ENCODE measurements around the gene GRIK3. TPM values are rescaled to one million over a fixed set of nuclear protein-coding genes. Genes with fewer than 3 reads are reported as not detected.
A peak's percentile ranks its signal among the peaks of the same experiment; 100 is the strongest.

GRIK3 gene
- total and polyA plus RNA-seq, 2 of the 8 experiments (the other 6 are each of a cell fraction or from before 2014, with no cell fraction given) = 2.1 to 3.4 TPM

- no peak overlapping the region for H3K14ac ChIP-seq (ENCODE audit: insufficient read length)
- TF ChIP-seq SAP30 (IDR thresholded peaks at IDR 0.05; ENCODE audit: insufficient read depth, insufficient replicate concordance, low read length) = no peak
- no peak for TF ChIP-seq KDM4A (IDR thresholded peaks at IDR 0.05; ENCODE audit: low read depth, low read length, severe bottlenecking)
- TF ChIP-seq HDAC6 (IDR thresholded peaks at IDR 0.05; ENCODE audit: low read depth, low read length) = no peak
- TF ChIP-seq NANOG (IDR thresholded peaks at IDR 0.05; ENCODE audit: insufficient read depth, low read depth, low read length, poor library complexity, severe bottlenecking) = no peak
- TF ChIP-seq SP4 (IDR thresholded peaks at IDR 0.05; ENCODE audit: low read length) = no peak
- no peak for TF ChIP-seq TEAD4 (IDR thresholded peaks at IDR 0.05; ENCODE audit: low read depth, low read length)
- no peak for TF ChIP-seq CREB1 (IDR thresholded peaks at IDR 0.05)
- no peak for TF ChIP-seq RBBP5 (IDR thresholded peaks at IDR 0.05; ENCODE audit: borderline replicate concordance, low read depth, low read length)
- no peak for TF ChIP-seq TAF7 (optimal IDR thresholded peaks at IDR 0.05; ENCODE audit: borderline replicate concordance, low read depth, low read length)
- no peak for TF ChIP-seq RXRA (IDR thresholded peaks at IDR 0.05; ENCODE audit: insufficient read depth, low read depth, low read length)
- no peak for TF ChIP-seq ATF2 (IDR thresholded peaks at IDR 0.05; ENCODE audit: low read length)
- no peak for TF ChIP-seq CTBP2 (IDR thresholded peaks at IDR 0.05; ENCODE audit: borderline replicate concordance, insufficient read depth, insufficient read length, low read length)
- H3K4ac ChIP-seq (replicated peaks; ENCODE audit: insufficient read length, low read depth, low read length) = no peak overlapping the region
- no peaks in the 10 kb centered on the region for H3K79me1 ChIP-seq (ENCODE audit: low read depth, low read length)
- no peak overlapping the region for H4K8ac ChIP-seq (ENCODE audit: extremely low read depth, insufficient read depth, low read length)
- H3K9ac ChIP-seq (replicated peaks in 1 of 4; ENCODE audit: extremely low read depth in 1 of 4, low read depth in 3 of 4, low read length in 3 of 4) = no peak overlapping the region
- 87% methylated on average over 7 of the region's 7 CpGs; no CpG with 5 or more reads in 1 of the 2 experiments for WGBS, 2 experiments (ENCODE audit: extremely low coverage in 1 of 2, insufficient coverage in 1 of 2, insufficient read length in 1 of 2, insufficient replicate concordance in 2 of 2, low coverage in 1 of 2, low lambda C conversion rate in 2 of 2, missing lambda C conversion rate in 1 of 2)
- H2AFZ ChIP-seq (ENCODE audit: low read length) = no peak overlapping the region
- H3K79me2 ChIP-seq (ENCODE audit: control insufficient read depth in 1 of 2, insufficient read depth in 2 of 2, low read length in 2 of 2) = no peaks in the 10 kb centered on the region
- no peak overlapping the region for H3K27ac ChIP-seq (ENCODE audit: low read depth, low read length)
- no peaks in the 10 kb centered on the region for H3K9me3 ChIP-seq (ENCODE audit: insufficient read depth in 2 of 2, low read depth in 1 of 2, low read length in 1 of 2)
- H3K18ac ChIP-seq (ENCODE audit: extremely low read depth, low read length) = no peak overlapping the region
- no peaks in the 10 kb centered on the region for H4K20me1 ChIP-seq (replicated peaks in 1 of 2; ENCODE audit: control insufficient read depth in 1 of 2, insufficient read depth in 2 of 2, low read length in 2 of 2)
- H3K4me2 ChIP-seq (ENCODE audit: insufficient read depth in 1 of 2, low read depth in 2 of 2, low read length in 2 of 2) = no peak overlapping the region
- H3K4me3 ChIP-seq (ENCODE audit: extremely low read depth in 1 of 4, insufficient read depth in 2 of 4, low read depth in 3 of 4, low read length in 4 of 4) = no peak overlapping the region
- no peak overlapping the region for H4K5ac ChIP-seq (ENCODE audit: insufficient read length, low read depth, low read length)
- no peak overlapping the region for H2BK5ac ChIP-seq (ENCODE audit: low read depth, low read length)
- ChIA-PET CTCF (ENCODE audit: partially characterized antibody) (no interaction called here), POLR2A (ENCODE audit: partially characterized antibody) (no interaction called here)
- no peak overlapping the region for H2AK5ac ChIP-seq (ENCODE audit: low read depth, low read length)
- 0 out of 2 replicates have a peak, but pooled peaks cover 3% of the 10 kb centered on the region for H3K23me2 ChIP-seq (ENCODE audit: low read depth, low read length)
- no peak overlapping the region for H3K56ac ChIP-seq (replicated peaks; ENCODE audit: insufficient read length, low read depth, low read length)
- no peak overlapping the region for H2BK12ac ChIP-seq (ENCODE audit: low read depth, low read length)
- DNase-seq (ENCODE audit: low read depth in 1 of 2, low spot score in 2 of 2) (no peak), FAIRE-seq (no peak)
- H4K91ac ChIP-seq (replicated peaks; ENCODE audit: insufficient read length, low read length) = no peak overlapping the region
- no peaks in the 10 kb centered on the region for H3K36me3 ChIP-seq (ENCODE audit: control insufficient read depth in 2 of 4, insufficient read depth in 4 of 4, low read length in 3 of 4)
- no peak overlapping the region for H2BK20ac ChIP-seq (ENCODE audit: low read length)
- H3K23ac ChIP-seq (ENCODE audit: insufficient read length) = no peak overlapping the region
- H2BK120ac ChIP-seq (replicated peaks; ENCODE audit: low read depth, low read length) = no peak overlapping the region
- no peaks in the 10 kb centered on the region for H3K27me3 ChIP-seq (replicated peaks in 1 of 4; ENCODE audit: control insufficient read depth in 3 of 4, extremely low read depth in 1 of 4, insufficient read depth in 3 of 4, low read length in 3 of 4)
- H2BK15ac ChIP-seq (ENCODE audit: low read length) = peak overlapping the region; percentile 31; the same call in 1 of the 2 replicates
- H3K4me1 ChIP-seq (replicated peaks in 1 of 4; ENCODE audit: control insufficient read depth in 3 of 4, insufficient read depth in 4 of 4, low read length in 3 of 4) = peaks cover 2 to 6% (median 3%) of the 10 kb centered on the region in 4 experiments; a peak in 5 of 7 replicates
These were observed 17.0 kb upstream of the GRIK3 start for GRCh38 chr1:37051346-37051745.
